Activated gamma-delta T cell treated with anti-CD3 and anti-CD28 coated beads, Interleukin-2, amount 50 U/mL, for 16 hours (primary cell): ENCODE data around the gene SLC6A3.
"Not testable (repeated sequence)": the region's sequence is repeated elsewhere in the genome, so short reads cannot be mapped to it uniquely, and the experiment has no call there.

Experiments
- DNase-seq: peaks from one replicate; pipeline ENCODE4 v3.0.0-alpha.2; 2020; ENCODE audit warnings: low read depth

Gene SLC6A3

GRCh38 chr5:1370006-1370405 is 75.2 kb downstream of the SLC6A3 start:
- DNase-seq, result no peak

GRCh38 chr5:1368756-1369155 is 76.5 kb downstream of the SLC6A3 start:
- DNase-seq, result no peak

DNA sequence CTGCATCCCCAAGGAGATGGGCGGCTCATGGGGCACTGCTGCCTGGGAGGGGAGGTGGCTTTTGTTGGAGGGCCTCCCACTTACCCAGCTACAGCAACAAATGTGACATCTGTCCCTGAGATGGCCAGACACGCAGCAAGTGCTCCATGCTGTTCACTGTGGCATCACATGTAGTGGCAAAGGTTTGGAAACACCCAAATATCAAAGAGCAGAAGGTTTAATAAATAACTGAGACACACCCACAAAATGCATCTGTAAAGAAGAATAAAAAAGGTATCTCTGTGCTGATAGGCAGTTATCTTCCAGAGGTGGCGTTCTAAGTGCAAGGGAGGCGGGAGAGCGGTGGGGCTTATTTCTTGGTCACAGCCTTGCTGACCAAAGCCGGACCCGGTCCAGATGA is 77.0 kb downstream of the SLC6A3 start:
- no peak for DNase-seq

- no peak for DNase-seq
These were observed 78.1 kb downstream of the SLC6A3 start for GRCh38 chr5:1367149-1367548.

GRCh38 chr5:1366514-1366913 is 78.7 kb downstream of the SLC6A3 start:
- DNase-seq, result no peak

- DNase-seq, result no peak
These were observed 81.0 kb downstream of the SLC6A3 start for GRCh38 chr5:1364211-1364610.

DNA sequence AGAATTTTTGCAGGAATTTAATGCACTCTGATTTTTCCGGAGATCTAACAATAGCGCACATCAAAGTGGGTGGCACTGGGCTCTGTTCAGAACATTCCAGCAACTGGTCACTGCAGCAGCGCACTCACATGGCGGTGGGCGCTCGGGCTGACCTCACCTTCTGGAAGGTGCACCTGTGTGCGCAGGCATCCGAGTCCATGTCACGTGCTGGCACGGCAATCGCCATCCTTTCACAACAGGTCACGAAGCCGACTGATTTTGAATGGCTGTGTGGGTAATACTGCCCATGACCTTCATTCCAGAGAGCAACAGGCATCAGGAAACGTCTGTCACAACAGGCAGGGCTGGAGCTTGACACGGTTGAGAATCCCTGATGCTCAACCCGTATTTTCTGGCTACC is 81.7 kb downstream of the SLC6A3 start:
- no peak for DNase-seq

- no peak for DNase-seq
These were observed 82.1 kb downstream of the SLC6A3 start for GRCh38 chr5:1363160-1363559.

DNA sequence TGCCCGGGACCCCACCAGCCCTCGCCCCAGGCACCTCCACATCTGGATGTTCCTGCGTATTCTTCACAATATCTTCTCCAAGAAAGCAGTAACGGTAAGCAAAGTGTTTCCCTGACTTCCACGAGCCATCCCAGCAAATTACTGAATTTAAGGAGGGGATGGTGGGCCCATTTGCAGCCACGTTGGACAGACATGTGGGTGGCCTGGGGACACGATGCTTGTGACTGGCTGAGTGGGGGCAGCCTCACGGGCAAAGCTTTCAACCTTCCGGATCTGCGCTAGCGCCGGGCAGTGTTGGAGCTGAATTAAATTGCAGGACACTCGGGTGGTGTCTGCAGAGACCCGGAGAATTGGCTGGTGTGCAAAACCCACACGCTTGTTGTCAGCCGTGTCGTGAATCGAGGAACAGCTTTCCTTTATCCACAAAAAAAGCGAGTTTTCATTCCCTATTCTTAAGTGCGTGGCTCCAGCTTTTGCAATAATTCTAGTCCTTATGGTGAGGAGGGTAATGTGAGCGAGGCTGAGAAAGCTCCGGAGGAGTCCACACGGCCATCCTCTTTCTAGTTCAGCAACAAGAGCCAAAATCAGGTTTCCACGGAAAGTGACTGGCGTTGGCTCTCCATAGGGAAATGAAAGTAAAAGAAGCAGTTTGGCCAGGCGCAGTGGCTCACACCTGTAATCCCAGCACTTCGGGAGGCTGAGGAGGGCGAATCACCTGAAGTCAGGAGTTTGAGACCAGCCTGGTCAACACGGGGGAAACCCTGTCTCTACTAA is 82.8 kb downstream of the SLC6A3 start:
- DNase-seq, result no peak

- no peak for DNase-seq
These were observed 84.4 kb downstream of the SLC6A3 start for GRCh38 chr5:1360861-1361260.

DNA sequence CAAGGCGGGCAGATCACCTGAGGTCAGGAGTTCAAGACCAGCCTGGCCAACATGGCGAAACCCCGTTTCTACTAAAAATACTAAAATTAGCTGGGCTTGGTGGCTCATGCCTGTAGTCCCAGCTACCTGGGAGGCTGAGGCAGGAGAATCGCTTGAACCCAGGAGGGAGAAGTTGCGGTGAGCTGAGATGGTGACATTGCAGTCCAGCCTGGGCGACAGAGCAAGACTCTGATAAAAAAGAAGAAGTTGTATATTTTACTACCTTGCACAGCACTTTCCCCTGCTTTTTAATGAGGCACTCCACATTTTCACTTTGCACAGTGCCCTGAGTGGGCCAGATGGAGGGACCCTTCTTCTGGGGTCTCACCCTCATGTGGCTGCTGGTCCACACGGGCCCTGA is 84.9 kb downstream of the SLC6A3 start:
- not testable (repeated sequence) for DNase-seq

GRCh38 chr5:1359713-1360112 is 85.5 kb downstream of the SLC6A3 start:
- DNase-seq, result no peak

GRCh38 chr5:1359031-1359645 is 86.1 kb downstream of the SLC6A3 start:
- DNase-seq, result no peak

- DNase-seq, result no peak
These were observed 86.6 kb downstream of the SLC6A3 start for GRCh38 chr5:1358726-1359025.

DNA sequence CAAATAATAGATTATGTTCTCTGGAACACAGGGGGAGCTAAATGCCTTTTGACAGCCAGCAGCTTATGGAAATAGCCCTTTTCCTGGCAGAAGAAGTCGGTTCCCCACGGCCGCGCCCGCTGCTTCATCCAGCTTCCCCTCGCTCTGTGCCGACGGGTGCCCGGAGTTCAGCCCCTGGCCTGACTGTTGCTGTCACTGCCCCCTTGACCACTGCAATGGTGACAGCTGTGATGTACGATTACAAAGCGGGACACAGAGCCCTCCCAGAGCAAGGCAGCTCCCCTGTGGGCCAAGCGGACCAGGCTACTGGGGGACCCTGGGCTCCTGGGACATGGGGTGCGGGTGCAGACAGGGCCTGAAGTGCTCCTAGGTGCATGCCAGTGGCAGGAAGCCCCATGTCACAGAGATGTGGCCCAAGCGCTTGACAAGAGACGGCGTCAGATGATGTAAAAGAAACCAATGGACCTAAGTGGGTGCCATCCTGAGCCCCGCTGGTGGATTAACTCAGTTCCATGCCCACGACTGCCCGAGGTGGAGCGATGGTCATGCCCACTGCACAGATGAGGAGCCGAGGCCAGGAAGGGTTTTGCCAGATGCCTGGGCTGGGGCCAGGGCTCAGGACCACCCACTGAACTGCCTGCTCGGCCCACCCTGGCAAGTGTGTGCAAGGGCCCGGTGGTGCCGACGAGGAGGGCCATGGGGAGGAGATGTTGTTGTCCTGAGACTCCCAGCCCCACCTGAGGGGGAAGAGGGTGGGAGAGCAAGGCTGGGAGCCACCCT is 87.1 kb downstream of the SLC6A3 start:
- no peak for DNase-seq

DNA sequence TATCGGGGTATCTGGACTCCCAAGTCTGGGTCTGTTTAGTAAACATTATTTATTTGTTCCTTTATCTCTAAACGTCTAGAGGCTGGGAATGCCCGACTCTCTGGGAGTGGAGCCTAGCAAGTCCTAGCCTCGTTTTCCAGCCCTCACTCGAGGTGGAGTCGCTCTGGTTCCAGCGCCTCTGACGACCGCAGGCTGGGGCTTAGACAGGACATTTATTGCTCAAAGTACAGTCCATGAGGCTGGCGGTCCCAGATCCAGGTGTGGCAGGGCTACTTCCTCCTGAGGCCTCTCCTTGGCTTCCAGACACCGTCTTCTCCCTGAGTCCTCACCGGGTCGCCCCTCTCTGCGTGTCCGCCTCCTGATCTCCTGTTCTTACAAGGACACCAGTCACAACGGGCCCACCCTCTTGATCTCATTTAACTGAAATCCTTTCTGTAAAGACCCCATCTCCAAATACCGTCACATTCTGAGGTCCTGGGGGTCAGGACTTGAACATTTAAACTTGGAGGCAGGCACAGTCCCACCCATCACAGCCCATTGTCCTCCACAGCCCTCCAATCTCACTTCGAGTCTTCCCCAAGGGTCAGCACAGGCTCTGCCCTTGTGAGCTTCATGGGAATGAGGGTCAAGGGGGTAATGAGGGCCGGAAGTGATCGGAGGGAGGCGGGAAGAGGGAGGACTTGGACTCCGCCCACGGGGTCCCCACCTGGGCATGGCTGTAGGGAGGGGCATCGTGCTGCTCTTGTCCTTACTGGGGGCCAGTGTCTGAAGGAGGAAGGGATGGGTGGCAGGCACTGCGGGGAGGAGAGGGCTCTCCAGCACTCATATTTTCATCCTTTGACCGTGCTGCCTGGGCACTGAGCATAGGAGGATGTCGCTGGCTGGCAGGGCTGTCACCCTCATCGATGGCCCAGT is 88.1 kb downstream of the SLC6A3 start:
- no peak for DNase-seq

- DNase-seq, result no peak
These were observed 90.7 kb downstream of the SLC6A3 start for GRCh38 chr5:1354576-1354975.

GRCh38 chr5:1352231-1353219 is 92.7 kb downstream of the SLC6A3 start:
- no peak for DNase-seq

DNA sequence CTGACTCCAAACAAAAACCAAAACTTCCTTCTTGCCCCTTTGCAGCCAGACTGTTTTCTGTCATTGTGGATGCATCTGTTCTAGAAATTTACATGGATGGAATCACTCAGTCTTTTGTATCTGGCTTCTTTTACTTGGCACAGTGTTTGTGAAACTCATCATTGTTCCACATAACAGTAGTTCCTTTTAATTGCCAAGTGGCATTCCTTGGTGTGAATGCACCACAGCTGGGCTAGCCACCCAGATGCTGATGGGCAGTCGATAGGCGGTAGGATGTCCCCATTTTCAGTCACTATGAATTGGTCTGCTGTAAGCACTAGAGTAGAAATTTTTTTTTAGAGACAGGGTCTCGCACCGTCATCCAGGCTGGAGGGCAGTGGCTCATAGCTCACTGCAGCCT is 94.1 kb downstream of the SLC6A3 start:
- no peak for DNase-seq

DNA sequence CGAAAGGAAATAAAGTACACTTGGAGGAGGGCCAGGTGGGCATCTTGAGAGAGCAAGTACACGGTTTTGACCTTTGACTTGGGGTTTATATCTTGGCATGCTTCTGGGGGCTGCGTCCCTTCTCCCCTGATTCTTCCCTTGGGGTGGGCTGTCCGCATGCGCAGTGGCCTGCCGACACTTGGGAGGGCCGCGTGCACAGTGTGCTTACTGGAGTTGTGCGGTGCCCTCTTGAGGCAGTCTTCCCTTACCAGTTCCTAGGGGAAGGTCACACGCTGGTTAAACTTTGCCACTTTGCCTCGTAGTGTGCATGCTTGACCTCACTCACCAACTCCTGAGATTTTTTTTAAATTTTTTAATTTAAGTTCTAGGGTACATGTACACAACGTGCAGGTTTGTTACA is 96.0 kb downstream of the SLC6A3 start:
- DNase-seq, result no peak

GRCh38 chr5:1348986-1349245 is 96.3 kb downstream of the SLC6A3 start:
- no peak for DNase-seq
